IgD-negative memory B cell (primary cell): ENCODE data around the gene C2orf72. TPM values are rescaled to one million over a fixed set of nuclear protein-coding genes. Genes with fewer than 3 reads are reported as not detected.
"Not testable (repeated sequence)": the region's sequence is repeated elsewhere in the genome, so short reads cannot be mapped to it uniquely, and the experiment has no call there.

Experiments
- H3K27ac Mint-ChIP-seq, 3 donors: one replicate each; pipeline ENCODE4 v1.8.0; 2020 to 2022; ENCODE audit warnings: mild to moderate bottlenecking in 3 of 3, mixed read lengths in 3 of 3, moderate library complexity in 1 of 3
- H3K27me3 Mint-ChIP-seq: one replicate; pipeline ENCODE4 v1.8.0; 2021; ENCODE audit warnings: mixed read lengths
- H3K36me3 Mint-ChIP-seq: one replicate; pipeline ENCODE4 v1.8.0; 2020; ENCODE audit warnings: mild to moderate bottlenecking, mixed read lengths
- H3K4me1 Mint-ChIP-seq, 3 donors: one replicate each; pipeline ENCODE4 v1.8.0; 2020 to 2022; ENCODE audit warnings: mixed read lengths in 3 of 3, mild to moderate bottlenecking in 1 of 3
- H3K4me3 Mint-ChIP-seq, 4 donors: one replicate each; pipeline ENCODE4 v1.8.0; 2020 to 2022; ENCODE audit warnings: mild to moderate bottlenecking in 4 of 4, mixed read lengths in 4 of 4, moderate library complexity in 3 of 4
- H3K9me3 Mint-ChIP-seq, 3 donors: one replicate each; pipeline ENCODE4 v1.8.0; 2020 to 2021; ENCODE audit warnings: mixed read lengths in 3 of 3, mild to moderate bottlenecking in 1 of 3
- polyA plus RNA-seq: library from polyadenylated mRNA; unstranded; fragments of 300-500 nt; fragmentation: Illumina TruSeq; gene quantifications from one replicate; pipeline ENCODE4 v1.2.3, GENCODE V29; 2021

C2orf72 gene
- polyA plus RNA-seq: not detected

- no peak within 1 kb of the TSS for H3K27ac Mint-ChIP-seq
- H3K27me3 Mint-ChIP-seq: peaks cover 38% of the 10 kb centered on the region
- H3K36me3 Mint-ChIP-seq: no peaks in the 10 kb centered on the region
- peaks cover 0 to 4% (median 0%) of the 10 kb centered on the region in 3 donors for H3K9me3 Mint-ChIP-seq
- H3K4me1 Mint-ChIP-seq: peaks cover 7 to 12% (median 12%) of the 10 kb centered on the region in 3 donors
- H3K4me3 Mint-ChIP-seq: peak within 1 kb of the TSS; percentile 18 to 80 (median 63)
Observed at GRCh38 chr2:231037202-231037730, at the start of gene C2orf72. C2orf72 (plus strand) TSS chr2:231037523; CDS start chr2:231037566, 43 bp downstream.

- peaks cover 0 to 3% (median 1%) of the 10 kb centered on the region in 3 donors for H3K4me1 Mint-ChIP-seq
- peaks cover 25% of the 10 kb centered on the region for H3K27me3 Mint-ChIP-seq
- H3K4me3 Mint-ChIP-seq: no peak overlapping the region
Observed at GRCh38 chr2:230989731-230990130, 47.6 kb upstream of the C2orf72 start.

GRCh38 chr2:230990131-230990898, 47.0 kb upstream of the C2orf72 start:
- Mint-ChIP-seq H3K9me3 (no peaks in the 10 kb centered on the region), H3K27me3 (peaks cover 27% of the 10 kb centered on the region), H3K4me3 (no peak overlapping the region), H3K36me3 (peaks cover 2% of the 10 kb centered on the region), H3K27ac (no peak overlapping the region), H3K4me1 (peaks cover 0 to 3% (median 0%) of the 10 kb centered on the region in 3 donors)

More at GRCh38 chr2:230989731-230990130, 47.6 kb upstream of the C2orf72 start:
- H3K9me3 Mint-ChIP-seq: no peaks in the 10 kb centered on the region
- no peak overlapping the region for H3K27ac Mint-ChIP-seq
- peaks cover 2% of the 10 kb centered on the region for H3K36me3 Mint-ChIP-seq

- Mint-ChIP-seq H3K36me3 (peaks cover 2% of the 10 kb centered on the region), H3K27me3 (peaks cover 24% of the 10 kb centered on the region), H3K4me3 (no peak overlapping the region), H3K4me1 (peaks cover 0 to 3% (median 0%) of the 10 kb centered on the region in 3 donors), H3K9me3 (no peaks in the 10 kb centered on the region), H3K27ac (no peak overlapping the region)
Observed at GRCh38 chr2:230990899-230991150, 46.5 kb upstream of the C2orf72 start.

GRCh38 chr2:230991598-230991997, 45.7 kb upstream of the C2orf72 start:
- Mint-ChIP-seq H3K9me3 (peaks cover 0 to under 1% (median under 1%) of the 10 kb centered on the region in 3 donors), H3K36me3 (peaks cover 2% of the 10 kb centered on the region), H3K4me3 (no peak overlapping the region), H3K27me3 (peaks cover 31% of the 10 kb centered on the region), H3K4me1 (peaks cover 0 to 3% (median 0%) of the 10 kb centered on the region in 3 donors), H3K27ac (peak overlapping the region in 1 of 3 donors; percentile 67)

GRCh38 chr2:230995821-230996220, 41.5 kb upstream of the C2orf72 start, which contains the start of gene SPATA3:
SPATA3 (plus strand) TSS chr2:230996121; CDS start chr2:230996234, 113 bp downstream.
- H3K27me3 Mint-ChIP-seq: peaks cover 52% of the 10 kb centered on the region

GRCh38 chr2:230996661-230997060, 40.7 kb upstream of the C2orf72 start:
- Mint-ChIP-seq H3K4me3 (no peak overlapping the region), H3K9me3 (peaks cover 1 to 8% (median 4%) of the 10 kb centered on the region in 3 donors), H3K27me3 (peaks cover 49% of the 10 kb centered on the region), H3K36me3 (no peaks in the 10 kb centered on the region), H3K4me1 (no peaks in the 10 kb centered on the region), H3K27ac (no peak overlapping the region)

More at GRCh38 chr2:230995821-230996220, 41.5 kb upstream of the C2orf72 start, which contains the start of gene SPATA3:
- H3K4me1 Mint-ChIP-seq: no peaks in the 10 kb centered on the region
- H3K27ac Mint-ChIP-seq: peak within 1 kb of the TSS in 1 of 3 donors; percentile 50
- peaks cover 1 to 8% (median 4%) of the 10 kb centered on the region in 3 donors for H3K9me3 Mint-ChIP-seq
- no peak within 1 kb of the TSS for H3K4me3 Mint-ChIP-seq
- peaks cover 2% of the 10 kb centered on the region for H3K36me3 Mint-ChIP-seq

- Mint-ChIP-seq H3K27me3 (peaks cover 46% of the 10 kb centered on the region), H3K9me3 (peaks cover 1 to 8% (median 4%) of the 10 kb centered on the region in 3 donors), H3K36me3 (no peaks in the 10 kb centered on the region), H3K4me1 (no peaks in the 10 kb centered on the region), H3K4me3 (no peak overlapping the region), H3K27ac (no peak overlapping the region)
Observed at GRCh38 chr2:230998882-230999281, 38.4 kb upstream of the C2orf72 start.

GRCh38 chr2:230999477-230999876, 37.8 kb upstream of the C2orf72 start:
- Mint-ChIP-seq H3K36me3 (no peaks in the 10 kb centered on the region), H3K9me3 (peaks cover 1 to 8% (median 4%) of the 10 kb centered on the region in 3 donors), H3K4me1 (no peaks in the 10 kb centered on the region), H3K27me3 (peaks cover 41% of the 10 kb centered on the region), H3K4me3 (no peak overlapping the region), H3K27ac (no peak overlapping the region)

- no peaks in the 10 kb centered on the region for H3K4me1 Mint-ChIP-seq
- H3K27ac Mint-ChIP-seq: no peak overlapping the region
- H3K36me3 Mint-ChIP-seq: no peaks in the 10 kb centered on the region
- peaks cover 4 to 8% (median 5%) of the 10 kb centered on the region in 3 donors for H3K9me3 Mint-ChIP-seq
- H3K4me3 Mint-ChIP-seq: peak overlapping the region in 1 of 4 donors; percentile 37
- H3K27me3 Mint-ChIP-seq: peaks cover 35% of the 10 kb centered on the region
Observed at GRCh38 chr2:231000211-231000904, 37.0 kb upstream of the C2orf72 start.

- Mint-ChIP-seq H3K36me3 (no peaks in the 10 kb centered on the region), H3K27ac (no peak overlapping the region), H3K9me3 (peaks cover 4 to 8% (median 7%) of the 10 kb centered on the region in 3 donors), H3K4me1 (no peaks in the 10 kb centered on the region), H3K27me3 (peaks cover 33% of the 10 kb centered on the region), H3K4me3 (no peak overlapping the region)
Observed at GRCh38 chr2:231001036-231001435, 36.3 kb upstream of the C2orf72 start.

- no peak overlapping the region for H3K4me3 Mint-ChIP-seq
- peaks cover 24% of the 10 kb centered on the region for H3K27me3 Mint-ChIP-seq
- peaks cover under 1 to 7% (median 4%) of the 10 kb centered on the region in 3 donors for H3K9me3 Mint-ChIP-seq
- H3K27ac Mint-ChIP-seq: no peak overlapping the region
- H3K4me1 Mint-ChIP-seq: no peaks in the 10 kb centered on the region
- no peaks in the 10 kb centered on the region for H3K36me3 Mint-ChIP-seq
Observed at GRCh38 chr2:231001921-231002320, 35.4 kb upstream of the C2orf72 start.

GRCh38 chr2:231002641-231003040, 34.7 kb upstream of the C2orf72 start:
- Mint-ChIP-seq H3K4me3 (no peak overlapping the region), H3K9me3 (peaks cover 0 to 7% (median 0%) of the 10 kb centered on the region in 3 donors), H3K4me1 (no peaks in the 10 kb centered on the region), H3K36me3 (no peaks in the 10 kb centered on the region), H3K27me3 (peaks cover 24% of the 10 kb centered on the region), H3K27ac (no peak overlapping the region)

- Mint-ChIP-seq H3K27me3 (peaks cover 21% of the 10 kb centered on the region), H3K9me3 (peaks cover 0 to 7% (median 0%) of the 10 kb centered on the region in 3 donors), H3K36me3 (no peaks in the 10 kb centered on the region), H3K4me3 (no peak overlapping the region), H3K4me1 (no peaks in the 10 kb centered on the region), H3K27ac (peak overlapping the region in 1 of 3 donors; percentile 71)
Observed at GRCh38 chr2:231003186-231003585, 34.1 kb upstream of the C2orf72 start.

GRCh38 chr2:231004930-231005329, 32.4 kb upstream of the C2orf72 start:
- not testable (repeated sequence) for H3K4me1 Mint-ChIP-seq, H3K9me3 Mint-ChIP-seq, H3K36me3 Mint-ChIP-seq, H3K27ac Mint-ChIP-seq, H3K4me3 Mint-ChIP-seq
- H3K27me3 Mint-ChIP-seq: peaks cover 13% of the 10 kb centered on the region
